ENCODE results near the gene E4F1.

Gene E4F1

GRCh38 chr16:2180461-2180860 lies 42.9 kb upstream of the E4F1 start:
- DNase-seq (ENCODE audit: low read depth, low spot score): no peak
- H3K36me3 ChIP-seq (ENCODE audit: control insufficient read depth, insufficient read depth, low read length): peaks cover 16% of the 10 kb centered on the region
- peaks cover 2% of the 10 kb centered on the region; the same call in 1 of the 2 replicates for H3K4me1 ChIP-seq (ENCODE audit: control insufficient read depth, insufficient read depth, low read length)
- H3K4me3 ChIP-seq (ENCODE audit: low read length): no peak overlapping the region
- no peak overlapping the region for H3K27ac ChIP-seq (ENCODE audit: low read length)
- WGBS (ENCODE audit: insufficient coverage, insufficient read length): no CpG with 5 or more reads among the region's 43 CpGs
- no peaks in the 10 kb centered on the region for H3K9me3 ChIP-seq (ENCODE audit: control insufficient read depth, insufficient read depth, low read length)
- H3K27me3 ChIP-seq (ENCODE audit: control insufficient read depth, insufficient read depth, low read length): no peaks in the 10 kb centered on the region

DNA sequence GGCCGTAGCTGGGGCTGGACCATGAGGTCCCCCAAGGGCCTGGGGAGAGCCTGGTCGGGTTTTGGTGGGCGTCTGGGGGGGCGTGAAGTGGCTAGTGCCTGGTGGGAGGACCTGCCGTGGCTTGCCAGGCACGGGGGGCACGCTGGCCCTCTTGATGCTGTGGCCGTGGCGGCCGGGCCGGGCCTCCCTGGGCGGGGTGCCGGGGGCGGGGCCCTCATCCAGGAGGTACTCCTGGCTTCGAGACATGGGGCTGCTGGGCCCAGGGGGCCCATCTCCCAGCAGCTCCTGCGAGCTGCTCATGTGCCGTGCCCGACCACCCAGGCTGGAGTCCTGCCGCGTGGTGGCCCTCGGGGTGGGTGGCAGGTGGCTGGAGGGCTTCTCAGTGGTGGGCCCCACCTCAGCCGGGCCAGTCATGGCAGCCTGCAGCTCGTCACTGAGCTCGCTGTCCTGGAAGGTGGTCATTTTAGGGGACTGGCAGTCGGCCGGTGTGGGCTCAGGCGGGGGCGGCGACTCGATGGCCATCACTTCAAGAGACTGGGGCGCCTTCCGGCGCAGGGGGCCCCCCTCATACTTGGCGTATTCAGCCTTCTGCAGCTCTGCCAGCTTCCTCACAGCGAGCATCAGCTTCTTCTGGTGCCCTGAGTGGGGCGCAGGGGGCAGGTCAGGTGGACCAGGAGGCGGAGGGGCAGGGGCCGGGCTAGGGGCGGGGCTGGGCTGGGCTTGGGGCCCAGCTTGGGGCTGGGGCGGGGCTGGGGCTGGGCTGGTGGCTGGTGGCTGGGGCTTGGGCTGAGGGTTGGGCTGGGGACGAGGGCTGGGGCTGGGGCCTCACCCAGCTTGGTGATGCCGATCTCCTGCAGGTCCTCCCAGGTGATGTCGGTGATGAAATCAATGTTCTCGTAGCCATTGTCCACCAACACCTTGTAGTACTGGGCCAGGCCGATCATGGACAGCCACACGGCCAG lies 42.1 kb upstream of the E4F1 start:
- Histone ChIP-seq H3K4me1 (ENCODE audit: control insufficient read depth, insufficient read depth, low read length) (peaks cover 2% of the 10 kb centered on the region; the same call in 1 of the 2 replicates), H3K27ac (ENCODE audit: low read length) (no peak overlapping the region), H3K4me3 (ENCODE audit: low read length) (no peak overlapping the region), H3K9me3 (ENCODE audit: control insufficient read depth, insufficient read depth, low read length) (no peaks in the 10 kb centered on the region), H3K27me3 (ENCODE audit: control insufficient read depth, insufficient read depth, low read length) (no peaks in the 10 kb centered on the region), H3K36me3 (ENCODE audit: control insufficient read depth, insufficient read depth, low read length) (peaks cover 8% of the 10 kb centered on the region)
- no peak for DNase-seq (ENCODE audit: low read depth, low spot score)
- WGBS (ENCODE audit: insufficient coverage, insufficient read length): no CpG with 5 or more reads among the region's 46 CpGs

DNA sequence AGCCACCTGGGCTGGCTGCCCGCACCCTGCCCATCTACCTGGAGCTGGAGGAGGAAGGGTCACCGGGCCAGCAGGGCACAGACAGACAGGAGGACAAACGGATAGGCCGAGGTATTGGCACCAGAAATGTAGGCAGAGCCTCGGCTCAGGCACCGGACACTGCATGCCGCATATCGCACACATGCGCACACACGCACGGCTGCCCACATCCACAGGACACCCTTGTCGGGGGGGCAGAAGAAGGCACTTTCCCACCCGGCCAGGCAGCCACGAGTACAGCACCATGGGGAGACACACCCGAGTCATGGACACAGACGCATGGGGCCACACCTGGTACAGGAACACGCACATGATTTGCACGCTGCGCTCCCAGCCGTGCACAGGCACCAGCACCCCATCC lies 41.4 kb upstream of the E4F1 start:
- no peaks in the 10 kb centered on the region for H3K27me3 ChIP-seq (ENCODE audit: control insufficient read depth, insufficient read depth, low read length)
- H3K36me3 ChIP-seq (ENCODE audit: control insufficient read depth, insufficient read depth, low read length): peaks cover 3% of the 10 kb centered on the region; the same call in 1 of the 2 replicates
- peaks cover 2% of the 10 kb centered on the region; the same call in 1 of the 2 replicates for H3K4me1 ChIP-seq (ENCODE audit: control insufficient read depth, insufficient read depth, low read length)
- H3K4me3 ChIP-seq (ENCODE audit: low read length): no peak overlapping the region
- no CpG with 5 or more reads among the region's 20 CpGs for WGBS (ENCODE audit: insufficient coverage, insufficient read length)
- no peak for DNase-seq (ENCODE audit: low read depth, low spot score)
- H3K27ac ChIP-seq (ENCODE audit: low read length): no peak overlapping the region
- H3K9me3 ChIP-seq (ENCODE audit: control insufficient read depth, insufficient read depth, low read length): no peaks in the 10 kb centered on the region

- Histone ChIP-seq H3K9me3 (ENCODE audit: control insufficient read depth, insufficient read depth, low read length) (no peaks in the 10 kb centered on the region), H3K27me3 (ENCODE audit: control insufficient read depth, insufficient read depth, low read length) (no peaks in the 10 kb centered on the region), H3K36me3 (ENCODE audit: control insufficient read depth, insufficient read depth, low read length) (no peaks in the 10 kb centered on the region; the same call in 1 of the 2 replicates), H3K4me1 (ENCODE audit: control insufficient read depth, insufficient read depth, low read length) (peaks cover 2% of the 10 kb centered on the region; the same call in 1 of the 2 replicates), H3K27ac (ENCODE audit: low read length) (no peak overlapping the region), H3K4me3 (ENCODE audit: low read length) (no peak overlapping the region)
- DNase-seq (ENCODE audit: low read depth, low spot score): no peak
- WGBS (ENCODE audit: insufficient coverage, insufficient read length): no CpG with 5 or more reads among the region's 30 CpGs
These were observed 39.7 kb upstream of the E4F1 start for GRCh38 chr16:2183671-2184070.

GRCh38 chr16:2184346-2184745 lies 39.0 kb upstream of the E4F1 start:
- no peaks in the 10 kb centered on the region; the same call in 1 of the 2 replicates for H3K4me1 ChIP-seq (ENCODE audit: control insufficient read depth, insufficient read depth, low read length)
- no CpG with 5 or more reads among the region's 19 CpGs for WGBS (ENCODE audit: insufficient coverage, insufficient read length)

GRCh38 chr16:2184962-2185361 lies 38.4 kb upstream of the E4F1 start:
- DNase-seq (ENCODE audit: low read depth, low spot score): no peak
- Histone ChIP-seq H3K9me3 (ENCODE audit: control insufficient read depth, insufficient read depth, low read length) (no peaks in the 10 kb centered on the region), H3K4me3 (ENCODE audit: low read length) (no peak overlapping the region), H3K4me1 (ENCODE audit: control insufficient read depth, insufficient read depth, low read length) (no peaks in the 10 kb centered on the region; the same call in 1 of the 2 replicates), H3K27ac (ENCODE audit: low read length) (no peak overlapping the region), H3K36me3 (ENCODE audit: control insufficient read depth, insufficient read depth, low read length) (no peaks in the 10 kb centered on the region; the same call in 1 of the 2 replicates), H3K27me3 (ENCODE audit: control insufficient read depth, insufficient read depth, low read length) (no peaks in the 10 kb centered on the region)
- WGBS (ENCODE audit: insufficient coverage, insufficient read length): no CpG with 5 or more reads among the region's 20 CpGs

More at GRCh38 chr16:2184346-2184745, 39.0 kb upstream of the E4F1 start:
- Histone ChIP-seq H3K36me3 (ENCODE audit: control insufficient read depth, insufficient read depth, low read length) (no peaks in the 10 kb centered on the region; the same call in 1 of the 2 replicates), H3K27ac (ENCODE audit: low read length) (no peak overlapping the region), H3K9me3 (ENCODE audit: control insufficient read depth, insufficient read depth, low read length) (no peaks in the 10 kb centered on the region), H3K4me3 (ENCODE audit: low read length) (no peak overlapping the region), H3K27me3 (ENCODE audit: control insufficient read depth, insufficient read depth, low read length) (no peaks in the 10 kb centered on the region)
- no peak for DNase-seq (ENCODE audit: low read depth, low spot score)

DNA sequence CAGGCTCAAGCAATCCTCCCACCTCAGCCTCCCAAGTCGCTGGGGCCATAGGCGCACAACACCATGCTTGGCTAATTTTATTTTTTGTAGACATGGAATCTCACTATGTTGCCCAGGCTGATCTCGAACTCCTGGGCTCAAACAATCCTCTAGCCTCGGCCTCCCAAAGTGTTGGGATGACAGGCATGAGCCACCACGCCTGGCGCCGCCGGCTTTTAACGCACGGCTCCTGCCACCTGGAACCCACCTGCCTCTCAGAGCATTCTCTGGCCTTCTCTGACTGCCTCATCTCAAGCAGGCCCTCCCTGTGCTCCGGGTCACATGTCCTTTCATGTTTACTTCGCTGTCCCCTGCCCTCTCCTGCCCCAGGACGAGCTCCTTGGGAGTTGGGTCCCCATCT lies 37.3 kb upstream of the E4F1 start:
- no peak overlapping the region for H3K4me3 ChIP-seq (ENCODE audit: low read length)
- H3K4me1 ChIP-seq (ENCODE audit: control insufficient read depth, insufficient read depth, low read length): no peaks in the 10 kb centered on the region; the same call in 1 of the 2 replicates
- no peaks in the 10 kb centered on the region for H3K27me3 ChIP-seq (ENCODE audit: control insufficient read depth, insufficient read depth, low read length)
- no peak overlapping the region for H3K27ac ChIP-seq (ENCODE audit: low read length)
- DNase-seq (ENCODE audit: low read depth, low spot score): no peak
- no CpG with 5 or more reads among the region's 13 CpGs for whole genome bisulfite sequencing (ENCODE audit: insufficient coverage, insufficient read length)
- no peaks in the 10 kb centered on the region for H3K9me3 ChIP-seq (ENCODE audit: control insufficient read depth, insufficient read depth, low read length)
- no peaks in the 10 kb centered on the region; the same call in 1 of the 2 replicates for H3K36me3 ChIP-seq (ENCODE audit: control insufficient read depth, insufficient read depth, low read length)

- no peak overlapping the region for H3K27ac ChIP-seq (ENCODE audit: low read length)
- no peak overlapping the region for H3K4me3 ChIP-seq (ENCODE audit: low read length)
- WGBS (ENCODE audit: insufficient coverage, insufficient read length): no CpG with 5 or more reads among the region's 20 CpGs
- H3K36me3 ChIP-seq (ENCODE audit: control insufficient read depth, insufficient read depth, low read length): no peaks in the 10 kb centered on the region; the same call in 1 of the 2 replicates
- H3K4me1 ChIP-seq (ENCODE audit: control insufficient read depth, insufficient read depth, low read length): no peaks in the 10 kb centered on the region; the same call in 1 of the 2 replicates
- no peak for DNase-seq (ENCODE audit: low read depth, low spot score)
- no peaks in the 10 kb centered on the region for H3K9me3 ChIP-seq (ENCODE audit: control insufficient read depth, insufficient read depth, low read length)
- no peaks in the 10 kb centered on the region for H3K27me3 ChIP-seq (ENCODE audit: control insufficient read depth, insufficient read depth, low read length)
These were observed 36.9 kb upstream of the E4F1 start for GRCh38 chr16:2186505-2186904.

DNA sequence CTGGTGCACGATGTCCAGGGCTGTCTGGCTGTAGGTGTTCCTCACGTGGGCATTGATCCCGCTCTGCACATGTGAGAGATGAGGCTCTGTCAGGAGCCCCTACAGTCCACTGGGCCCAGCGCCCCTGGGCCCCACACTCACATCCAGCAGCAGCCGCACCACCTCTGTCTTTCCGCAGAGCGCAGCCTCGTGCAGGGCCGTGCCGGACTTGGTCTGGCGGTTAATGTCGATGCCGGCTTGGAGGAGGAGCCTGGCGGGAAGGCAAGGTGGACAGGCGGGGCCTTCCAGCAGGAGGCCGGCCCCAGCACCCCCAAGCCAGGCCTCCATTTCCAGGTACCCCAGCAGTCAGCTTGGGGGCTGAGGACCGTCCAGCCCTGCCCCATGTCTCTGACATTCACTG lies 36.2 kb upstream of the E4F1 start:
- H3K4me1 ChIP-seq (ENCODE audit: control insufficient read depth, insufficient read depth, low read length): no peaks in the 10 kb centered on the region

DNA sequence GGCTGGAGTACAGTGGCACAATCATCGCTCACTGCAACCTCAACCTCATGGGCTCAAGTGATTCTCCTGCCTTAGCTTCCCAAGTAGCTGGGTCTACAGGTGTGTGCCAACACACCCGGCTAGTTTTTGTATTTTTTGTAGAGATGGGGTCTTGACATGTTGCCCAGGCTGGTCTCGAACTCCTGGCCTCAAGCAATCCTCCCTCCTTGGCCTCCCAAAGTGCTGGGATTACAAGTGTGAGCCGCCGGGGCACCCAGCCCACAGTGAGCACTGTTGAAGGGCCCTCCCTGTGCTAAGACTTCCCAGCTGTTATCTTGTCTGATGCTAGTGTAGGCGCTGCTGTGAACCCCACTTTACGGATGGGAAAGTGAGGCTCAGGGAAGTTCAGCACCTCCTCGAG lies 35.0 kb upstream of the E4F1 start:
- DNase-seq (ENCODE audit: low read depth, low spot score): no peak
- WGBS (ENCODE audit: insufficient coverage, insufficient read length): no CpG with 5 or more reads among the region's 8 CpGs
- no peak overlapping the region for H3K27ac ChIP-seq (ENCODE audit: low read length)
- no peaks in the 10 kb centered on the region for H3K4me1 ChIP-seq (ENCODE audit: control insufficient read depth, insufficient read depth, low read length)
- no peaks in the 10 kb centered on the region for H3K9me3 ChIP-seq (ENCODE audit: control insufficient read depth, insufficient read depth, low read length)
- H3K36me3 ChIP-seq (ENCODE audit: control insufficient read depth, insufficient read depth, low read length): no peaks in the 10 kb centered on the region; the same call in 1 of the 2 replicates
- no peaks in the 10 kb centered on the region for H3K27me3 ChIP-seq (ENCODE audit: control insufficient read depth, insufficient read depth, low read length)
- H3K4me3 ChIP-seq (ENCODE audit: low read length): no peak overlapping the region

More for the DNA sequence above, 36.2 kb upstream of the E4F1 start:
- WGBS (ENCODE audit: insufficient coverage, insufficient read length): no CpG with 5 or more reads among the region's 17 CpGs
- H3K27me3 ChIP-seq (ENCODE audit: control insufficient read depth, insufficient read depth, low read length): no peaks in the 10 kb centered on the region
- no peaks in the 10 kb centered on the region; the same call in 1 of the 2 replicates for H3K36me3 ChIP-seq (ENCODE audit: control insufficient read depth, insufficient read depth, low read length)
- no peak overlapping the region for H3K4me3 ChIP-seq (ENCODE audit: low read length)
- H3K27ac ChIP-seq (ENCODE audit: low read length): no peak overlapping the region
- H3K9me3 ChIP-seq (ENCODE audit: control insufficient read depth, insufficient read depth, low read length): no peaks in the 10 kb centered on the region
- DNase-seq (ENCODE audit: low read depth, low spot score): no peak
